Dedifferentiated amniotic fluid mesenchymal stem cell (primary cell): ENCODE measurements around the gene MRRF.
A peak's percentile ranks its signal among the peaks of the same experiment; 100 is the strongest.
"Not testable (repeated sequence)": the region's sequence is repeated elsewhere in the genome, so short reads cannot be mapped to it uniquely, and the experiment has no call there.

Source experiments
- DNase-seq: peaks from one replicate; pipeline ENCODE4 v3.0.0-alpha.2; 2016; ENCODE audit errors: extremely low spot score

MRRF gene

GRCh38 chr9:122355336-122355875 is 90.7 kb downstream of the MRRF start:
- DNase-seq = no peak

- no peak for DNase-seq
Observed at GRCh38 chr9:122356627-122357026, 91.9 kb downstream of the MRRF start.

- no peak for DNase-seq
Observed at GRCh38 chr9:122360891-122361290, 96.2 kb downstream of the MRRF start.

- not testable (repeated sequence) for DNase-seq
Observed at GRCh38 chr9:122363131-122363530, 98.4 kb downstream of the MRRF start.

- no peak for DNase-seq
Observed at GRCh38 chr9:122364117-122364782, 99.6 kb downstream of the MRRF start.

- DNase-seq = no peak
Observed at GRCh38 chr9:122364783-122365150, 100.1 kb downstream of the MRRF start.

GRCh38 chr9:122366074-122366660 is 101.5 kb downstream of the MRRF start:
- DNase-seq = no peak

- DNase-seq = no peak
Observed at GRCh38 chr9:122367065-122367464, 102.4 kb downstream of the MRRF start.

- DNase-seq = no peak
Observed at GRCh38 chr9:122367774-122368460, 103.2 kb downstream of the MRRF start.

GRCh38 chr9:122368642-122369041 is 104.0 kb downstream of the MRRF start:
- DNase-seq = no peak

- DNase-seq = no peak
Observed at GRCh38 chr9:122370303-122370702, 105.6 kb downstream of the MRRF start.

GRCh38 chr9:122370869-122371755 is 106.4 kb downstream of the MRRF start, which contains the start of gene PTGS1:
TSS of gene PTGS1 (plus strand) at chr9:122371024. CDS start at chr9:122371085, 61 bp downstream.
- no peak for DNase-seq

- no peak for DNase-seq
Observed at GRCh38 chr9:122371846-122372245, 107.2 kb downstream of the MRRF start.

GRCh38 chr9:122372856-122373845 is 108.5 kb downstream of the MRRF start:
- no peak for DNase-seq

GRCh38 chr9:122374885-122375420 is 110.3 kb downstream of the MRRF start:
- peak; percentile 74 for DNase-seq

GRCh38 chr9:122376796-122377195 is 112.1 kb downstream of the MRRF start:
- DNase-seq = no peak

- no peak for DNase-seq
Observed at GRCh38 chr9:122377241-122378164, 112.8 kb downstream of the MRRF start.

GRCh38 chr9:122378236-122378635 is 113.6 kb downstream of the MRRF start:
- DNase-seq = no peak

- DNase-seq = no peak
Observed at GRCh38 chr9:122379340-122379739, 114.7 kb downstream of the MRRF start.
